ENCODE results near the gene USP46. TPM values are rescaled to one million over a fixed set of nuclear protein-coding genes. Genes with fewer than 3 reads are reported as not detected.

USP46 gene
- total and polyA plus RNA-seq, 2 of the 13 experiments (the other 11 are each of a cell fraction or from before 2014, with no cell fraction given) = 4.7 to 17.4 TPM

DNA sequence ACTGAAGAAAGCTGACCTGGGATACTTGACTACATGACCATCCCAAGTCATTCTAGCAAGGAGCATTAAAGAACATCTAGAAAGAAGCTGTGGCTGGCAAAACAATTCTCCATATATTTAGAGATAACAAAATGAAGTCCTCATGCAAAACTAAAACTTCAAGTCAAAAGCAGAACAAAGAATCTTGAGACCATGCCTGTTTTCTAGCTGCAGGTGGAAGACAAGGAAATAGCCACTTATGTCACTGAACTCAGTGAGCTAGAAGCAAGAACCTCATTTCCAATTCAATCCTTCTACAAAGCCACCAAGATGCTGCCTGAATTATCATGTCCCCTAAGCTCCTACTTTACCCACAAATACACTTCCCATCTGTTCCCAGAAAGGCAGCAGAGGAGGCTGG, 13.8 kb downstream of the USP46 start:
- Histone ChIP-seq H3K9me3 (ENCODE audit: low read length) (no peaks in the 10 kb centered on the region), H2AFZ (ENCODE audit: low read length) (no peak overlapping the region), H3K27me3 (ENCODE audit: control insufficient read depth in 1 of 2, insufficient read depth in 2 of 2, low read length in 2 of 2) (no peaks in the 10 kb centered on the region), H3K4me1 (ENCODE audit: insufficient read depth, low read length) (peaks cover 8% of the 10 kb centered on the region; the same call in 1 of the 2 replicates), H4K20me1 (ENCODE audit: insufficient read depth, low read length) (no peaks in the 10 kb centered on the region), H3K4me3 (replicated peaks in 1 of 3; ENCODE audit: insufficient read depth in 1 of 3, low read depth in 2 of 3, low read length in 3 of 3) (no peak overlapping the region), H3K36me3 (replicated peaks in 1 of 2; ENCODE audit: control insufficient read depth in 1 of 2, insufficient read depth in 2 of 2, low read length in 2 of 2) (no peaks in the 10 kb centered on the region), H3K27ac (ENCODE audit: extremely low read length, insufficient read depth, low read length) (no peak overlapping the region), H3K9ac (ENCODE audit: insufficient read depth, low read depth, low read length) (no peak overlapping the region), H3K79me2 (ENCODE audit: insufficient read depth, low read length) (peaks cover 42% of the 10 kb centered on the region), H3K4me2 (ENCODE audit: low read depth, low read length) (no peak overlapping the region)
- BruUV-seq (replicated peaks) = no TSS peak
- FAIRE-seq (no peak), DNase-seq (ENCODE audit: low spot score) (no peak), ATAC-seq (no peak)
- intact Hi-C loops (cut with micrococcal nuclease; ENCODE audit: unreplicated experiment) = no loop called here
- ChIA-PET CTCF (ENCODE audit: low intra/inter-chr PET ratio, low total read pairs) (no interaction called here), POLR2A (interaction anchor here (2.0 kb wide), 1 partner anchor 67 kb away, joined by 6 read pairs; no protein-coding TSS in a partner anchor)
- in situ Hi-C loops (cut with HindIII; ENCODE audit: extremely low pct_ligation_motif_present, low pct_unique_long_range_greater_than_20kb) = no loop called here
- TF ChIP-seq, protein P1, sequence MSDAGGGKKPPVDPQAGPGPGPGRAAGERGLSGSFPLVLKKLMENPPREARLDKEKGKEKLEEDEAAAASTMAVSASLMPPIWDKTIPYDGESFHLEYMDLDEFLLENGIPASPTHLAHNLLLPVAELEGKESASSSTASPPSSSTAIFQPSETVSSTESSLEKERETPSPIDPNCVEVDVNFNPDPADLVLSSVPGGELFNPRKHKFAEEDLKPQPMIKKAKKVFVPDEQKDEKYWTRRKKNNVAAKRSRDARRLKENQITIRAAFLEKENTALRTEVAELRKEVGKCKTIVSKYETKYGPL (CRISPR knock-in tag; IDR thresholded peaks at IDR 0.05) = no peak
- no peak for TF ChIP-seq MTF1 (CRISPR knock-in tag; IDR thresholded peaks at IDR 0.05)
- no peak for TF ChIP-seq MTA3 (CRISPR knock-in tag; IDR thresholded peaks at IDR 0.05)
- TF ChIP-seq, protein P2, sequence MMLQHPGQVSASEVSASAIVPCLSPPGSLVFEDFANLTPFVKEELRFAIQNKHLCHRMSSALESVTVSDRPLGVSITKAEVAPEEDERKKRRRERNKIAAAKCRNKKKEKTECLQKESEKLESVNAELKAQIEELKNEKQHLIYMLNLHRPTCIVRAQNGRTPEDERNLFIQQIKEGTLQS (CRISPR knock-in tag; IDR thresholded peaks at IDR 0.05) = no peak
- TF ChIP-seq, protein P3, sequence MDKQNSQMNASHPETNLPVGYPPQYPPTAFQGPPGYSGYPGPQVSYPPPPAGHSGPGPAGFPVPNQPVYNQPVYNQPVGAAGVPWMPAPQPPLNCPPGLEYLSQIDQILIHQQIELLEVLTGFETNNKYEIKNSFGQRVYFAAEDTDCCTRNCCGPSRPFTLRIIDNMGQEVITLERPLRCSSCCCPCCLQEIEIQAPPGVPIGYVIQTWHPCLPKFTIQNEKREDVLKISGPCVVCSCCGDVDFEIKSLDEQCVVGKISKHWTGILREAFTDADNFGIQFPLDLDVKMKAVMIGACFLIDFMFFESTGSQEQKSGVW (CRISPR knock-in tag; IDR thresholded peaks at IDR 0.05; ENCODE audit: borderline replicate concordance) = no peak
- TF ChIP-seq DZIP1 (CRISPR knock-in tag; IDR thresholded peaks at IDR 0.05) = no peak
- TF ChIP-seq MED8 (CRISPR knock-in tag; IDR thresholded peaks at IDR 0.05; ENCODE audit: insufficient replicate concordance) = no peak
- TF ChIP-seq KDM2A (CRISPR knock-in tag; IDR thresholded peaks at IDR 0.05; ENCODE audit: borderline replicate concordance, low read depth) = no peak
- TF ChIP-seq GTF3A (CRISPR knock-in tag; conservative IDR thresholded peaks at IDR 0.05) = no peak
- TF ChIP-seq FOXK1 (CRISPR knock-in tag; IDR thresholded peaks at IDR 0.05; ENCODE audit: borderline replicate concordance, low read depth) = no peak
- no peak for TF ChIP-seq EED (CRISPR knock-in tag; IDR thresholded peaks at IDR 0.05)
- TF ChIP-seq, protein P4, sequence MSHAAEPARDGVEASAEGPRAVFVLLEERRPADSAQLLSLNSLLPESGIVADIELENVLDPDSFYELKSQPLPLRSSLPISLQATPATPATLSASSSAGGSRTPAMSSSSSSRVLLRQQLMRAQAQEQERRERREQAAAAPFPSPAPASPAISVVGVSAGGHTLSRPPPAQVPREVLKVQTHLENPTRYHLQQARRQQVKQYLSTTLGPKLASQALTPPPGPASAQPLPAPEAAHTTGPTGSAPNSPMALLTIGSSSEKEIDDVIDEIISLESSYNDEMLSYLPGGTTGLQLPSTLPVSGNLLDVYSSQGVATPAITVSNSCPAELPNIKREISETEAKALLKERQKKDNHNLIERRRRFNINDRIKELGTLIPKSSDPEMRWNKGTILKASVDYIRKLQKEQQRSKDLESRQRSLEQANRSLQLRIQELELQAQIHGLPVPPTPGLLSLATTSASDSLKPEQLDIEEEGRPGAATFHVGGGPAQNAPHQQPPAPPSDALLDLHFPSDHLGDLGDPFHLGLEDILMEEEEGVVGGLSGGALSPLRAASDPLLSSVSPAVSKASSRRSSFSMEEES (CRISPR knock-in tag; IDR thresholded peaks at IDR 0.05) = no peak
- TF ChIP-seq TEAD3 (CRISPR knock-in tag; optimal IDR thresholded peaks at IDR 0.05; ENCODE audit: borderline replicate concordance) = no peak
- TF ChIP-seq ZNF800 (CRISPR knock-in tag; IDR thresholded peaks at IDR 0.05) = no peak
- TF ChIP-seq ZNF124 (CRISPR knock-in tag; IDR thresholded peaks at IDR 0.05) = no peak
- no peak for TF ChIP-seq AKAP8 (CRISPR knock-in tag; IDR thresholded peaks at IDR 0.05)
- no peak for TF ChIP-seq CEBPB (IDR thresholded peaks at IDR 0.05; ENCODE audit: borderline replicate concordance, low read depth, low read length)
- no peak for TF ChIP-seq SP5 (CRISPR knock-in tag; IDR thresholded peaks at IDR 0.05; ENCODE audit: borderline replicate concordance, low read depth)

All from HepG2 (cell line).